ENCODE results near the gene ZFPL1. TPM values are rescaled to one million over a fixed set of nuclear protein-coding genes. Genes with fewer than 3 reads are reported as not detected.

Gene ZFPL1
- total and polyA plus RNA-seq, 10 of the 15 experiments (the other 5 are each of a cell fraction or from before 2014, with no cell fraction given), result 2.2 to 37.8 (median 27.0) TPM

DNA sequence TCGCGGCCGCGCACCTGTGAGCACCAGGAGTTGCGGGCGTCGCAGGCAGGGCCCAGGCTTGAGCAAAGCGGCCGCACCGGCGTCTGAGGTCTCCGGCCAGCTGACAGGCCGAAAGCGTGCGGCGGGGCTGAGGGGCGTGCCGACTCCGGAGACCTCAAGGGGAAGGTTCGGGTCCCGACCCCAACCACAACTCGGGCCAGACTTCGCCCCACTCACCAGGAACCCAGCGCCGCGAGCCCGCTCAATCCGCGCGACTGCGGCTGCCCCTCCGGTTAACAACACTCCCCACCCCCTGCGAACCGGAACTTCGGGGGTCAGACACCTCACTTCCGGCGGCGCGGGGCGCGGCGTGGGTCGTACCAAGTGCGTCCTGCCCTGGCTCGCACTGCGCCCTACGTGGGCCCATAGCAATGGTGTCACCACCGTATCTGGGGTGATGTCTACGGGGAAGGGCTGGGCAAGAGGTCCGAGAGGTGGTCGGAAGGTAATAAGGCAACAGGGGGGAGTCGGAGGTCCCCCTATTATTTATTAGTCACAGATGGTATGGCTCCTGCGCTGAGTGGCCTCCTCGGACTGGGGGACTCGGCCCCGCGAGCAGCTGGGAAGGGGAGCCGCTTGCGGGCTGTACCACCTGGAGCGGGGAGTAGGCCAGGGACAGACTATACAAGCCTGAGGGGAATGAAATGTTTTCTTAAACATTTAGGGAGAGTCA, 50.4 kb downstream of the ZFPL1 start, which contains the start of gene SYVN1 (continued):
- TF ChIP-seq RCOR1 (conservative IDR thresholded peaks at IDR 0.05; ENCODE audit: low read depth, low read length), result no peak
- no peak for TF ChIP-seq ZNF24 (IDR thresholded peaks at IDR 0.05)
- TF ChIP-seq NRF1 (conservative IDR thresholded peaks at IDR 0.05; ENCODE audit: low read depth, low read length), result no peak
- no peak for TF ChIP-seq HDAC6 (IDR thresholded peaks at IDR 0.05; ENCODE audit: unreplicated experiment)
- TF ChIP-seq FOXK2 (IDR thresholded peaks at IDR 0.05), result peak; percentile 98
- TF ChIP-seq, protein P1, sequence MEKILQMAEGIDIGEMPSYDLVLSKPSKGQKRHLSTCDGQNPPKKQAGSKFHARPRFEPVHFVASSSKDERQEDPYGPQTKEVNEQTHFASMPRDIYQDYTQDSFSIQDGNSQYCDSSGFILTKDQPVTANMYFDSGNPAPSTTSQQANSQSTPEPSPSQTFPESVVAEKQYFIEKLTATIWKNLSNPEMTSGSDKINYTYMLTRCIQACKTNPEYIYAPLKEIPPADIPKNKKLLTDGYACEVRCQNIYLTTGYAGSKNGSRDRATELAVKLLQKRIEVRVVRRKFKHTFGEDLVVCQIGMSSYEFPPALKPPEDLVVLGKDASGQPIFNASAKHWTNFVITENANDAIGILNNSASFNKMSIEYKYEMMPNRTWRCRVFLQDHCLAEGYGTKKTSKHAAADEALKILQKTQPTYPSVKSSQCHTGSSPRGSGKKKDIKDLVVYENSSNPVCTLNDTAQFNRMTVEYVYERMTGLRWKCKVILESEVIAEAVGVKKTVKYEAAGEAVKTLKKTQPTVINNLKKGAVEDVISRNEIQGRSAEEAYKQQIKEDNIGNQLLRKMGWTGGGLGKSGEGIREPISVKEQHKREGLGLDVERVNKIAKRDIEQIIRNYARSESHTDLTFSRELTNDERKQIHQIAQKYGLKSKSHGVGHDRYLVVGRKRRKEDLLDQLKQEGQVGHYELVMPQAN (conservative IDR thresholded peaks at IDR 0.05), result peak; percentile 93
- no peak for TF ChIP-seq HDAC2 (IDR thresholded peaks at IDR 0.05)
- no peak for TF ChIP-seq SUZ12 (IDR thresholded peaks at IDR 0.05; ENCODE audit: unreplicated experiment)
- TF ChIP-seq NFXL1 (IDR thresholded peaks at IDR 0.05; ENCODE audit: borderline replicate concordance), result no peak
- TF ChIP-seq, protein P2, sequence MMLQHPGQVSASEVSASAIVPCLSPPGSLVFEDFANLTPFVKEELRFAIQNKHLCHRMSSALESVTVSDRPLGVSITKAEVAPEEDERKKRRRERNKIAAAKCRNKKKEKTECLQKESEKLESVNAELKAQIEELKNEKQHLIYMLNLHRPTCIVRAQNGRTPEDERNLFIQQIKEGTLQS (IDR thresholded peaks at IDR 0.05; ENCODE audit: borderline replicate concordance, extremely low read depth, low read depth, low read length), result no peak
- no peak; the same call in 1 of the 2 replicates for TF ChIP-seq STAT3 (IDR thresholded peaks at IDR 0.05; ENCODE audit: low read depth, low read length)
- TF ChIP-seq, protein P3, sequence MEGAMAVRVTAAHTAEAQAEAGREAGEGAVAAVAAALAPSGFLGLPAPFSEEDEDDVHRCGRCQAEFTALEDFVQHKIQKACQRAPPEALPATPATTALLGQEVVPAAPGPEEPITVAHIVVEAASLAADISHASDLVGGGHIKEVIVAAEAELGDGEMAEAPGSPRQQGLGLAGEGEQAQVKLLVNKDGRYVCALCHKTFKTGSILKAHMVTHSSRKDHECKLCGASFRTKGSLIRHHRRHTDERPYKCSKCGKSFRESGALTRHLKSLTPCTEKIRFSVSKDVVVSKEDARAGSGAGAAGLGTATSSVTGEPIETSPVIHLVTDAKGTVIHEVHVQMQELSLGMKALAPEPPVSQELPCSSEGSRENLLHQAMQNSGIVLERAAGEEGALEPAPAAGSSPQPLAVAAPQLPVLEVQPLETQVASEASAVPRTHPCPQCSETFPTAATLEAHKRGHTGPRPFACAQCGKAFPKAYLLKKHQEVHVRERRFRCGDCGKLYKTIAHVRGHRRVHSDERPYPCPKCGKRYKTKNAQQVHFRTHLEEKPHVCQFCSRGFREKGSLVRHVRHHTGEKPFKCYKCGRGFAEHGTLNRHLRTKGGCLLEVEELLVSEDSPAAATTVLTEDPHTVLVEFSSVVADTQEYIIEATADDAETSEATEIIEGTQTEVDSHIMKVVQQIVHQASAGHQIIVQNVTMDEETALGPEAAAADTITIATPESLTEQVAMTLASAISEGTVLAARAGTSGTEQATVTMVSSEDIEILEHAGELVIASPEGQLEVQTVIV (IDR thresholded peaks at IDR 0.05; ENCODE audit: borderline replicate concordance, partially characterized antibody), result peak; percentile 43
- TF ChIP-seq WRNIP1 (IDR thresholded peaks at IDR 0.05; ENCODE audit: borderline replicate concordance, low read depth, low read length), result no peak
- no peak for TF ChIP-seq MYC (IDR thresholded peaks at IDR 0.05; ENCODE audit: insufficient read depth, insufficient read length, insufficient replicate concordance, low read length, severe bottlenecking)
- TF ChIP-seq EGR1 (IDR thresholded peaks at IDR 0.05; ENCODE audit: borderline replicate concordance in 1 of 2, low read depth in 2 of 2, low read length in 2 of 2), result peak; percentile 16 to 58; a peak in 2 of 3 replicates
- TF ChIP-seq EP300 (IDR thresholded peaks at IDR 0.05; ENCODE audit: borderline replicate concordance in 1 of 2, control insufficient read depth in 1 of 2, low read depth in 2 of 2, low read length in 2 of 2), result no peak
- TF ChIP-seq CHD1 (IDR thresholded peaks at IDR 0.05; ENCODE audit: low read depth, low read length), result peak; percentile 97
- TF ChIP-seq, protein P4, sequence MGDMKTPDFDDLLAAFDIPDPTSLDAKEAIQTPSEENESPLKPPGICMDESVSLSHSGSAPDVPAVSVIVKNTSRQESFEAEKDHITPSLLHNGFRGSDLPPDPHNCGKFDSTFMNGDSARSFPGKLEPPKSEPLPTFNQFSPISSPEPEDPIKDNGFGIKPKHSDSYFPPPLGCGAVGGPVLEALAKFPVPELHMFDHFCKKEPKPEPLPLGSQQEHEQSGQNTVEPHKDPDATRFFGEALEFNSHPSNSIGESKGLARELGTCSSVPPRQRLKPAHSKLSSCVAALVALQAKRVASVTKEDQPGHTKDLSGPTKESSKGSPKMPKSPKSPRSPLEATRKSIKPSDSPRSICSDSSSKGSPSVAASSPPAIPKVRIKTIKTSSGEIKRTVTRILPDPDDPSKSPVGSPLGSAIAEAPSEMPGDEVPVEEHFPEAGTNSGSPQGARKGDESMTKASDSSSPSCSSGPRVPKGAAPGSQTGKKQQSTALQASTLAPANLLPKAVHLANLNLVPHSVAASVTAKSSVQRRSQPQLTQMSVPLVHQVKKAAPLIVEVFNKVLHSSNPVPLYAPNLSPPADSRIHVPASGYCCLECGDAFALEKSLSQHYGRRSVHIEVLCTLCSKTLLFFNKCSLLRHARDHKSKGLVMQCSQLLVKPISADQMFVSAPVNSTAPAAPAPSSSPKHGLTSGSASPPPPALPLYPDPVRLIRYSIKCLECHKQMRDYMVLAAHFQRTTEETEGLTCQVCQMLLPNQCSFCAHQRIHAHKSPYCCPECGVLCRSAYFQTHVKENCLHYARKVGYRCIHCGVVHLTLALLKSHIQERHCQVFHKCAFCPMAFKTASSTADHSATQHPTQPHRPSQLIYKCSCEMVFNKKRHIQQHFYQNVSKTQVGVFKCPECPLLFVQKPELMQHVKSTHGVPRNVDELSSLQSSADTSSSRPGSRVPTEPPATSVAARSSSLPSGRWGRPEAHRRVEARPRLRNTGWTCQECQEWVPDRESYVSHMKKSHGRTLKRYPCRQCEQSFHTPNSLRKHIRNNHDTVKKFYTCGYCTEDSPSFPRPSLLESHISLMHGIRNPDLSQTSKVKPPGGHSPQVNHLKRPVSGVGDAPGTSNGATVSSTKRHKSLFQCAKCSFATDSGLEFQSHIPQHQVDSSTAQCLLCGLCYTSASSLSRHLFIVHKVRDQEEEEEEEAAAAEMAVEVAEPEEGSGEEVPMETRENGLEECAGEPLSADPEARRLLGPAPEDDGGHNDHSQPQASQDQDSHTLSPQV (IDR thresholded peaks at IDR 0.05), result no peak

Data from GM12878 (cell line).